Neural crest cell (in vitro differentiated cells): ENCODE data around the gene PLPP7. TPM values are rescaled to one million over a fixed set of nuclear protein-coding genes. Genes with fewer than 3 reads are reported as not detected.
A peak's percentile ranks its signal among the peaks of the same experiment; 100 is the strongest.
"Not testable (repeated sequence)": the region's sequence is repeated elsewhere in the genome, so short reads cannot be mapped to it uniquely, and the experiment has no call there.

Experiments used
- DNase-seq: peaks from one replicate; pipeline ENCODE4 v3.0.0; 2021; ENCODE audit warnings: low read depth, mixed read lengths, low spot score
- H3K27ac Mint-ChIP-seq: one replicate; pipeline ENCODE4 v1.8.0; 2021; ENCODE audit warnings: mild to moderate bottlenecking, mixed read lengths; ENCODE audit not compliant: unreplicated experiment
- H3K27me3 Mint-ChIP-seq: 2 replicates; pipeline ENCODE4 v1.8.0; 2021; ENCODE audit warnings: low read depth, mild to moderate bottlenecking, mixed read lengths
- H3K36me3 Mint-ChIP-seq: 2 replicates; pipeline ENCODE4 v1.8.0; 2021; ENCODE audit warnings: low read depth, mild to moderate bottlenecking, mixed read lengths
- H3K4me1 Mint-ChIP-seq: 2 replicates; pipeline ENCODE4 v1.8.0; 2021; ENCODE audit warnings: mixed read lengths
- H3K4me3 Mint-ChIP-seq: one replicate; pipeline ENCODE4 v1.8.0; 2021; ENCODE audit warnings: mild to moderate bottlenecking, mixed read lengths
- H3K9me3 Mint-ChIP-seq: 2 replicates; pipeline ENCODE4 v1.8.0; 2021; ENCODE audit warnings: mixed read lengths
- total RNA-seq: library from RNA; stranded (reverse); gene quantifications from 2 replicates; pipeline ENCODE4 v1.2.1, GENCODE V29; 2021
- TF ChIP-seq, protein P1 (sequence below): fragments of 200-600 bp; sonication (generic); conservative IDR thresholded peaks from 2 replicates; pipeline ENCODE4 v1.5.0; 2021; ENCODE audit warnings: antibody characterized with exemption, mild to moderate bottlenecking

PLPP7 gene
- total RNA-seq, 1 donor from 2014 or later = 6.9 TPM

DNA sequence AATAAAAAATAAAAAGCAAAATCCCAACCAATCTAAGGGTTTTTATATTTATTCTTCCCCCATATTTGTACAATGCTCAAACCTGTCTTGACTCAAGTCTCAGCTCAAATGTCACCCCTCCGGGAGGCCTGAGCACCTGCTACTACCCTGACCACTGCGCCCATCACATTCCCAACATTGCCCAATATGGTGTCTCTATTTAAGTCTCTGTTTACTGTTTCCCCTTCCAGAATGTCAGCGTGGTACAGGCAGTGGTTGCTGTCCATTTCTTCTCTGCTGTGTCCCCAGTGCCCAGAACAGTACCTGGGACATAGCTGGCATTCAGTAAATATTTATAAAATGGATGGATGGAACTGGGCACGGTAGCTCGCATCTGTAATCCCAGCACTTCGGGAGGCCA is 57.0 kb downstream of the PLPP7 start:
- H3K27me3 Mint-ChIP-seq = peaks cover 13% of the 10 kb centered on the region
- H3K4me1 Mint-ChIP-seq = peaks cover 6% of the 10 kb centered on the region
- H3K27ac Mint-ChIP-seq = no peak overlapping the region
- H3K9me3 Mint-ChIP-seq = no peaks in the 10 kb centered on the region
- H3K4me3 Mint-ChIP-seq = no peak overlapping the region
- no peaks in the 10 kb centered on the region for H3K36me3 Mint-ChIP-seq
- TF ChIP-seq, protein P1, sequence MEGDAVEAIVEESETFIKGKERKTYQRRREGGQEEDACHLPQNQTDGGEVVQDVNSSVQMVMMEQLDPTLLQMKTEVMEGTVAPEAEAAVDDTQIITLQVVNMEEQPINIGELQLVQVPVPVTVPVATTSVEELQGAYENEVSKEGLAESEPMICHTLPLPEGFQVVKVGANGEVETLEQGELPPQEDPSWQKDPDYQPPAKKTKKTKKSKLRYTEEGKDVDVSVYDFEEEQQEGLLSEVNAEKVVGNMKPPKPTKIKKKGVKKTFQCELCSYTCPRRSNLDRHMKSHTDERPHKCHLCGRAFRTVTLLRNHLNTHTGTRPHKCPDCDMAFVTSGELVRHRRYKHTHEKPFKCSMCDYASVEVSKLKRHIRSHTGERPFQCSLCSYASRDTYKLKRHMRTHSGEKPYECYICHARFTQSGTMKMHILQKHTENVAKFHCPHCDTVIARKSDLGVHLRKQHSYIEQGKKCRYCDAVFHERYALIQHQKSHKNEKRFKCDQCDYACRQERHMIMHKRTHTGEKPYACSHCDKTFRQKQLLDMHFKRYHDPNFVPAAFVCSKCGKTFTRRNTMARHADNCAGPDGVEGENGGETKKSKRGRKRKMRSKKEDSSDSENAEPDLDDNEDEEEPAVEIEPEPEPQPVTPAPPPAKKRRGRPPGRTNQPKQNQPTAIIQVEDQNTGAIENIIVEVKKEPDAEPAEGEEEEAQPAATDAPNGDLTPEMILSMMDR = no peak
- no peak for DNase-seq

DNA sequence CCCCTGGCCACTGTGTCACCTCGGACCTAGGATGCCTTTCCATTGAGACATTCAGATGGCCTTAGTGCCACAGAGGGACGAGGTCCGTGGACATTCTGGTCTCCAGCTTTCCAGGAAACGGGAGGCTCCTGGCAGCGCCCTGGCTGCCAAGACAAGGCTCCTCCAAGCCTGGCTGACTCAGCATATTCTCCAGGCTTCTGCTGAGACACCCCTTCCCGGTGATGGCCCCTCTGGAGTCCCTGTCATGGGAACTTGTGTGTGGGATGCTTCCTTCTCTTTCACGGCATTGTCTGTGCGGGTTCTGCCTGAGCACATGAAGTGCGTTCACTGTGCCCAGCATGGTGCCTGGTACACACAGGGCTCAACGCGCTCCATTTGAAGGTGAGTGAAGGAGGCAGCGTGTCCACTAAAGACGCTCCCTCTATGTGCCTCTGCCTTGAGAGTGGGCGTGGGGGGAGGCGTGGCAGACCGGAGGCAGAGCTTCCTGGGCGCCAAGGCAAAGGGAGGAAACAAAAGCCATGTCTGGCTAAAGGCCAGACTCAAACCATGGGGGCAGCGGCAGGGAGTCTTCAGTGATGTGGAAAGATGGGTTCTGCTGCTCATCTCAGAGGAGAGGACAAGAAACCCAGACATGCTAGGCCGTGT is 58.0 kb downstream of the PLPP7 start:
- no peak overlapping the region for H3K27ac Mint-ChIP-seq
- H3K9me3 Mint-ChIP-seq = no peaks in the 10 kb centered on the region
- no peaks in the 10 kb centered on the region for H3K36me3 Mint-ChIP-seq
- no peak for DNase-seq
- peaks cover 6% of the 10 kb centered on the region for H3K4me1 Mint-ChIP-seq
- peaks cover 7% of the 10 kb centered on the region for H3K27me3 Mint-ChIP-seq
- TF ChIP-seq, protein P1 = no peak
- no peak overlapping the region for H3K4me3 Mint-ChIP-seq

DNA sequence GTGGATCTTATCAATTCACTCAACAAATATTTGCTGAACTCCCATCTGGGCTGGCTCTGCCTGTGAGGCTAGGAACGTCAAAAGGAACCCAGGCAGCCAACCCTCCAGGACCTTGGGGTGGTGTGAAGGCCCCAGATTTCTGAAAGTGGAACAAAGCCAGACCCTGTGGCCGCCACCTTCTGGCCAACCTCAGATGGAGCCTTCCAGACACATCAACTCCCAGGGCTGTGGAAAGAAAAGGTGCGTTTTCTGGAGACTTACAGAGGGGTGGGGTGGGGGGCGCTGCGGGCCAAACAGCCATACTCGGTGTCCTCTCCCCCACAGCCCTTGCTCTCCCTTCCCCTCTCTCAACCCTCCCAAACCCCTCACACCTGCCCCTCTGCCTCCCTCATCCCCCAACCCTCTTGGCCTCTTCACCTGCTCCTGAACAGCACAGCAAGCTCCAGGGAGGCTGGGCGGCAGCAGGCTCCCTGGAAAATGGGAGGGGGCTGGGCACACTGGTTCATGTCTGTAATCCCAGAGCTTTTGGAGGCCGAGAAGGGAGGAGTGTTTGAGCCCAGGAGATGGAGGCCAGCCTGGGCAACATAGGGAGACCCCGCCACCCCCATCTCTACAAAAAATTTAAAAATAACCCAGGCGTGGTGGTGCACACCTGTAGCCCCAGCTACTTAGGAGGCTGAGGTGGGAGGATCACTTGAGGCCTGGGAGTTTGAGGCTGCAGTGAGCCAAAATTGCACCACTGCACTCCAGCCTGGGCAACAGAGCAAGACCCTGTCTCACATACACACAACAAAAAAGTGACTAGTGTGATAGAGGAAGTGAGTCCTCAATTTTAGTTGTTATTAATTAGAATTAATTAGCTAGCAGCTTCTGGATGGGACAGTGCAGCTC is 59.4 kb downstream of the PLPP7 start:
- no peak for DNase-seq
- H3K4me3 Mint-ChIP-seq = no peak overlapping the region
- H3K36me3 Mint-ChIP-seq = no peaks in the 10 kb centered on the region
- TF ChIP-seq, protein P1 = no peak
- H3K27ac Mint-ChIP-seq = no peak overlapping the region
- no peaks in the 10 kb centered on the region for H3K9me3 Mint-ChIP-seq
- peaks cover 2% of the 10 kb centered on the region for H3K27me3 Mint-ChIP-seq
- H3K4me1 Mint-ChIP-seq = peaks cover 6% of the 10 kb centered on the region

DNA sequence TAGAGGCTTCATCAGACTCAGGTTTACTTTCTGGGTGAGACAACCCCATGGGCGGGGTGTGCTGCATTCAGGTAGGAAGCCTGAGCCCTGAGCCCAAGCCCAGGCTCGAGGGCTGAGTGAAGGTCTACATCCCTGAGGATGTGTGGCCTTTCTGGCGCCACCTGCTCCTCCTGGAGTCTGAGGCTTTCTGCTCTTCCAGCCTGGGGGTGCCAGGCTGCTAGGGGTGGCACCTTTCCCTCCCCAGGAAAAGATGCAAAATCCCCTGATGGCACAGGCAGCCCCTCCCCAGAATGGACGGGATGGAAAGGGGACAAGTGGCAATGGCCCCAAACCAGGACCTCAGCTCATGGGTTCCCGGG is 60.0 kb downstream of the PLPP7 start:
- Mint-ChIP-seq H3K27me3 (no peaks in the 10 kb centered on the region), H3K36me3 (no peaks in the 10 kb centered on the region), H3K27ac (no peak overlapping the region), H3K9me3 (no peaks in the 10 kb centered on the region), H3K4me3 (no peak overlapping the region), H3K4me1 (peaks cover 6% of the 10 kb centered on the region)
- no peak for DNase-seq
- TF ChIP-seq, protein P1 = no peak

DNA sequence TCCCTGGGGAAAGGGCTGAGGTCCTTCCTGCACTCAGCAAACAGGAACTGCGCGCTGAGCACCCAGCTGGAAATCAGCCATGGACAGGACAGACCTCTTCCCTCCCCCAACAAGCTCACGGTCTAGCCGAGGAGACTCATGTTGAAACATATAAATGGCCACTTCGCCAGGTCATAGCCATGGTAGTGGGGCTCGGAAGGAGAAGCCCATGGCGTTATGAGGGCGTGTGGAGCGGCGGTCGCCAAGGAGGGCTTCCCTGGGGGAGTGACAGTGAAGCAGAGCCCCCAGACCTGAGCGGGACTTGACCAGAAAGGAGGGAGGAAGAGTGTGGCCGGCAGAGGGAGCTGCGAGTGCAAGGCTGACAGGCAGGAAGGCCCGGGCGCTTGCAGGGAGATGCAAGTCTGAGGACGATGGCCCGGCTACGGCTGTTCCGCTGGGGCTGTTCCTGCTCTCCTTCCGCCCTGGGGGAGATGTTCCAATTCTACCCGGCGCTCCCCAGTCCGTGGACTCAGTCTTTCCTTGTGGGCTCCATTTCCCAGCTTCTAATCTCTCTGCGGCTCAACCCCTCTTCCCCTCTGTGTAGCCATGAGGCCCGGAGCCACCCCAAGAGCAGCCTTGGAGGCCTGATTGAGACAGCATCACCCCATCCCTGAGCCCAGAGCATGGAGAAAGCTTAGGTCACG is 60.5 kb downstream of the PLPP7 start:
- H3K27me3 Mint-ChIP-seq = no peaks in the 10 kb centered on the region
- TF ChIP-seq, protein P1 = peak; percentile 88
- H3K36me3 Mint-ChIP-seq = no peaks in the 10 kb centered on the region
- peak; percentile 88 for DNase-seq
- H3K4me3 Mint-ChIP-seq = peak overlapping the region; percentile 80
- no peaks in the 10 kb centered on the region for H3K9me3 Mint-ChIP-seq
- peak overlapping the region; percentile 91 for H3K27ac Mint-ChIP-seq
- H3K4me1 Mint-ChIP-seq = peaks cover 6% of the 10 kb centered on the region

DNA sequence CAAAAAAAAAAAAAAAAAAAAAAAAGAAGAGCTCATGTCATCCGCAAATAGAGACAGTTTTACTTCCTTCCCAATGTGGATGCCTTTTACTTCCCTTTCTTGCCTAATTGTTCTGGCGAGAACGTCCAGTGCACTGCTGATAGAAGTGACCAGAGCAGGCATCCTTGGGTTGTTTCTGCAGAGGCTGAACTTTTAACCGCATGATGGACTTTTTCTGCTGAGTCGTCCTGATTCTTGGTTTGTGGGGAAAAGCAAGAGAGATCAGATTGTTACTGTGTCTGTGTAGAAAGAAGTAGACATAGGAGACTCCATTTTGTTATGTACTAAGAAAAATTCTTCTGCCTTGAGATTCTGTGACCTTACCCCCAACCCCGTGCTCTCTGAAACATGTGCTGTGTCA is 67.0 kb downstream of the PLPP7 start:
- not testable (repeated sequence) for DNase-seq, H3K27me3 Mint-ChIP-seq, H3K9me3 Mint-ChIP-seq, H3K27ac Mint-ChIP-seq, H3K4me3 Mint-ChIP-seq, H3K36me3 Mint-ChIP-seq
- H3K4me1 Mint-ChIP-seq = peaks cover 11% of the 10 kb centered on the region
